Activated T-cell treated with anti-CD3 and anti-CD28 coated beads for 1 hour (primary cell): ENCODE data around the gene ACTN2.
"Not testable (repeated sequence)": the region's sequence is repeated elsewhere in the genome, so short reads cannot be mapped to it uniquely, and the experiment has no call there.

Experiments used
- DNase-seq: peaks from one replicate; pipeline ENCODE4 v3.0.0-alpha.2; 2020; ENCODE audit warnings: low read depth

ACTN2 gene

DNA sequence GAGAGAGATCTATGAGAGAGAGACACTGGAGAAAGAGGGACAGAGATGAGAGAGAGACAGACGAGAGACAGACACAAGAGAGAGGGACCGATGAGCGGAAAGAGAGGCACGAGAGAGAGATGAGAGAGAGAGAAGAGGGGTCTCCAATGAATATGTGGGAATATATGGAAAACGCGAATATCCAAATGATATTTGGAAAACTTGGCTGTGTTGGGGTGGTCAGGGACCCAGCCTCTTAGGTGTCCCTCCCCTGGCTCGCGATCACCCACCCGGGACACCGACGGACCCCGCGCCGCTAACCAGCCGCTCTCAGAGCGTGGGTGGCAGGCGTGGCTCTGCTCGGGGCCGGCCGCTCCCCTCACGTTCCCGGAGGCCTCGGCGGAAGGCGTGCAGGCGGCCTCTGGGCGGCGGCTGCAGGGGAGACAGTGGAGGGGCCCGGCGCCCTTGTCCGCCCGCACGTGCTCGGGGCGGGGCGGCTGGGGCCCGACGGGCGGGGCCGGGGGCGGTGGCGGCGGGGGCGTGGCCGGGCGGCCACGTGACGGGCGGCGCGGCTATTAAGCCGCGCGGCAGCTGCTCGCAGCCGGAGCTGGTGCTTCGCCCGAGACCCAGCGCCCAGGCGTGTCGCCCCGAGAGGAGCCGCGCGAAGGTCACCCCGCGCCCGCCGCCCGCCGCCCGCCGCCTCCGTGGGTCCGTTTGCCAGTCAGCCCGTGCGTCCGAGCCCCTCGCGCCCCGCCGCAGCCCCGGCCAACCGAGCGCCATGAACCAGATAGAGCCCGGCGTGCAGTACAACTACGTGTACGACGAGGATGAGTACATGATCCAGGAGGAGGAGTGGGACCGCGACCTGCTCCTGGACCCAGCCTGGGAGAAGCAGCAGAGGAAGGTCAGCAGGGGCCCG lies at the start of gene ACTN2:
TSS of gene ACTN2 (plus strand) at position 583 of the 898 bp plus-strand sequence. CDS start at position 758, 175 bp downstream.
- peak; percentile 34 for DNase-seq

DNA sequence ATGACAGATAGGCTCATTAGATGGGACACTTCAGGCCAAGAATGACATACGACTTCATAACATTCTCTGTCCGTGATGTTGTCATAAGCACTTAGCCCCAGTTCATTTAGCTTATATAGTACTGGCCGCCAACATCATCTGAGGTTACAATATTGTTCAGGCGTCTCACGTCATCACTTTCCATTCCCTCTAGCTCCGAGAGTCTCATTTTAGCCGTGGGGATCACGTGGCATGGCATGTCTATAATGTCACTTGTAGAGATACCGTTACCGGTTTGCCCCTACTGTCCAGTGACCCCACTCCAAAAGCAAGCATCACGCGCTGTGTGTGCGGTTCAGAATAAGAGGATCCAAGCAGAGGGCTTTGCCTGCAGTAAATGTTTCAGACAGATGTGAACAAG lies 47.4 kb upstream of the ACTN2 start:
- no peak for DNase-seq

DNA sequence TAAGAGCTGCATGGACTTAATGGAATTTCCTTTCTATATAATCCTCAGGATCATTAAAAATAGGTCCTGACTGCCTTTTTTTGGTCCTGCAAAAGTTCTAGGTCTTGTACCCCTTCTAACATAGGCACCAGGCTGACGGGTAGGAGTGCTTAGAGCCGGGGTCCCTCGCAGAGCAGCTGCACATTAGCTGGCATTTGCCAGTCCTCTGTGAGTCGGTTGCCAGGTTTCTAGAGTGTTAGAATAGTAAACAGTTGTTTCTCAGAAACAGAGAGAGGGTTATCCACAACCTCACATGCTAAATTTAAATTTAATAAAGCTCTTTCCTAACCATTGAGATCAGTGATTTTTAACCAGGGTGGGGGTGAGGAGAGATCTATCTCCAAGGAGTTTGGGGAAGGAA lies 46.6 kb upstream of the ACTN2 start:
- no peak for DNase-seq

DNA sequence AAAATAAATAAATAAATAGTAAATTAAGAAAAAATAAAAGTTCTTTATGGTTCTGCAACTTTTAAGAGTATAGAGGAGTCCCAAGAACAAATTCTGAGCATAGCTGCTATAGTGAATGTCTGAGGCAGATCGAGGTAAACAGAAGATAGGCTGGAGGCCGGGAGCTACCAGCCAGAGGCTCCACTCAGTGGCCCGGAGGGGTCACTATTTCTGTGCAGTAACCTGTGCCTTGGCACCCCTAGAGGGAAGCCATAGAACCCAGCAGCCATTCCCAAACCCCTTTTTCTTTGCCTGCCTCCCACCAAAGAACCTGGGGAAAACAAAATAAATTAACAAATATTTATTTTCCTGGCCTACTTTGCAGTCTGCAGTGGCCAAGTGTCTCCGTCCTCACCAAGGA lies 43.5 kb upstream of the ACTN2 start:
- no peak for DNase-seq

DNA sequence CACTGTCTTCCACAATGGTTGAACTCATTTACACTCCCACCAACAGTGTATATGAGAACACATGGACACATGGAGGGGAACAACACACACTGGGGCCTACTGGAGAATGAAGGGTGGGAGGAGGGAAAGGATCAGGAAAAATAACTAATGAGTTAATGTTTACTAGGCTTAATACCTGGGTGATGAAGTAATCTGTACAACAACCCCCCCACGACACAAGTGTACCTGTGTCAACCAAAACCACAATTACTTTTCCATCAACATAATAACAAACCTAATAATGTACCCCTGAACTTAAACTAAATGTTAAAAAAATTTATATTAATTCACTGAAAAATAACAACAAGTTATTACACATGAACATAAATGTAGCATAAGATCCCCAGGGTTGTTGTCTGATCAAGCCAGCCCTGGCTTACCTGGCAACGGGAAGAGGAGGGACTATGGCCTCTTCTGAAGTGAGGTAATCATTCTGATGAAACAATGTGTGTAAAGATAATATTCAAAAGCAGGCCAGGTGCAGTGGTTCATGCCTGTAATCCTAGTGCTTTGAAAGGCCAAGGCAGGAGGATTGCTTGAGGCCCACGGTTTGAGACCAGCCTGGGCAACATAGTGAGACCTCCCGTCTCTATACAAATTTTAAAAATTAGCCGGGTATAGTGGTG lies 41.2 kb upstream of the ACTN2 start:
- DNase-seq, result no peak

DNA sequence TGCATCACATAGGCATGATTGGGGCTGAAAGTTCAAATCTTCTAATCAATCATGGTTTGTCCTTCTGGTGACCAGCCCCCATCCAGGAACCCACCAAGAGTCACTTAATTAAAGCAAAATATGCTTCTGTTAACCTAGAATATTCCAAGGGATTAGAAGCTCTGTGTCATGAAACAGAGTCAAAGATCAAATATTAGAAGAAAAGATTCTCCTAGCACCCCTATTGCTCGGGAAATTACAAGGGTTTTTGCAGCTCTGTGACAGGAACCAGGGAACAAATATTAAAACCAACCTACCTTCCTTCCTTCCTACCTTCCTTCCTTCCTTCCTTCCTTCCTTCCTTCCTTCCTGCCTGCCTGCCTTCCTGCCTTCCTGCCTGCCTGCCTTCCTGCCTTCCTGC lies 31.8 kb upstream of the ACTN2 start:
- DNase-seq, result no peak

DNA sequence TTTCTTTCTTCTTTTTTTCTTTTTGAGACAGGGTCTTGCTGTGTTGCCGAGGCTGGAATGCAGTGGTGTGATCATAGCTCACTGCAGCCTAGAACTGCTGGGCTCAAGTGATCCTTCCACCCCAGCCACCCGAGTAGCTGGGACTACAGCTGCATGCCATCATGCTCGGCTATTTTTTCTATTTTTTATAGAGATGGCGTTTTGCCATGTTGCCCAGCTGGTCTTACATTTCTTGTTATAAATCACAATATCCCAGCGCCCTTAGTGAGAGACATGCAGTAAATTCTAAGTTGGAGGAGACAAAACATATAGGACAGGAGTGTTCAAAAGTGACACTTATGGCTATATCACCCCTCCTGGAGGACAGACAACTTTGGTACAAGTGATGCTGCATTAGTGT lies 31.3 kb upstream of the ACTN2 start:
- no peak for DNase-seq

DNA sequence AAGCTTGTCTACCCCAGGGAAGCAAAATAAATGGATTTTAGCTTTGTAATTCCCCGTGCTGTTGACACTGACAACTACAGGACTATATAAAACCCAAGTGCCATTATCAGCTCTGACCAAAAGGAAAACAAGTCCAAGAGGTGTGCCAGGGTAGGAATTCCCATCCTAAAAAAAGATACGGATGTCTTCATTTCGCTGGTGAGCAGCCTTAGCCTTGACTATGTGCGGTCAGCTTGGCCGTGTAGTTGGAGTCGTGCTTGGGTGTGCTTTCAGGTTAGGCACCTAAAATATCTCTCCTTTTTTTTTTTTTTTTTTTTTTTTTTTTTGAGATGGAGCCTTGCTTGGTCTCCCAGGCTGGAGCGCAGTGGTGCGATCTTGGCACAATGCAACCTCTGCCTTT lies 28.9 kb upstream of the ACTN2 start:
- no peak for DNase-seq

DNA sequence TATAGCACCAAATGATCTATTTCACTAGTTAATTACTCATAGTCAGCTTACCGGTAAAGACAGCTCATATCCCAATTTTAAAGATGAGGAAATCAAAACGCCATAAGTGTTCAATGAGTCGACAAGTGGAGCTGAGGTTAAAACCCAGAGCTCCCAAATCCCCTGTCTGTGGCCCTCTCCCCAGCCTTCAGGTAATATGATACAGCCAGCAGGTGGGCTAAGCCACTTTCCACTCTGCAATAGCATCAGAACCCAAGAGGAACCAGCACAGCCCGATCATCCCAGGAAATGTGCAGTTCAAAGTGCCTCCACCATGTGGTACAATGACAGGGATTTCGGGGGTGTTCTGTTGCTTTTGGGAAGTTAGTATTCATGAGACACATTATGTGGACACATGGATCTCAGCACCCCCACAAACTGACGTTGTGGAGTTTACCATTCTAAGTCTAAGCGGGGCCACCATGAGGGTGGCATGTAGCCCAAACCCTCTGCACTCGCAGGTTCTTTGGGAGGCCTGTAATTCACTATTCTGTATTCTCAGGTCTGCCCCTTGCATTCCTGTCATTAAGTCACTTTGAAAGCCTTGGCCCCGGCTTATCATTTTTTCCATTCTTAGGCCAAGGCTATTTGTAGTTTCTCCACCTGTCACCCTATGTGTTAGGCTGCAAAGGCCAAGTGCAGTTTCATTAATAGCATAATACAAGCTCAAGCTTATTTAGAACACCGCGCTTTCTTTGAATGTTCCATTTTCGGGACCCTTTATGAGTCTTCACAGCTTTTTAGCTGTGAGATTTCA lies 26.3 kb upstream of the ACTN2 start:
- DNase-seq, result no peak

DNA sequence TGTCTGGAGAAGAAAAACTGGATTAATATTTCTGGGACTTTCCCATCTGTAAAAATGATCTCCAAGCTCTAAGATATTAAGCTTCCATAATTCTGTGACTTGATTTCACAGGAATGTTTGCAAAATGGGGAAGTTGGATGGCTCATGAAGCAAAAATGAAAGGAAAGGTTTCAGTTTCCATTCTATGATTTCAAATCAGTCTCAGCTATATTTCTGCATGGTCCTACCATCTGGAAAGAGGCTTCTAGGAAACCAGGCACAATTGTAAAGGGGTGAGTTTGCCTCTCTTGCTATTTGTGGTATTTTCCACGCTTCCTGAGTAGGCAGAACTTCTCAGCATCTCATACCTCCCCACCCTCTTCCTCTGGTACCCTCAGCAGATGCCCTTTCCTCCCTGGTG lies 22.4 kb upstream of the ACTN2 start:
- no peak for DNase-seq

DNA sequence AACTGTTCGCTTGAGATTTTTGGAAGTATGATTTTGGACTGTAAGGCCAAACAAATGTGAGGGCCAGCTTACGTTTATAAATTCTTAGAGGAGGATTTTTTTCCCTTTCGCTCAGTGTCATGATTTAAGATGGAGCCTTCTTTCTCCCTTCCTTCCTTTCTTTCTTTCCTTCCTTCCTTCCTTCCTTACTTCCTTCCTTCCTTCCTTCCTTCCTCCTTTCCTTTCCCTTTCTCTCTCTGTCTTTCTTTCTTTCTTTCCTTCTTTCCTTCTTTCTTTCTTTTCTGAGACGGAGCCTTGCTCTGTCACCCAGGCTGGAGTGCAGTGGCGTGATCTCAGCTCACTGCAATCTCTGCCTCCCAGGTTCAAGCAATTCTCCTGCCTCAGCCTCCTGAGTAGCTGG lies 17.4 kb upstream of the ACTN2 start:
- not testable (repeated sequence) for DNase-seq

DNA sequence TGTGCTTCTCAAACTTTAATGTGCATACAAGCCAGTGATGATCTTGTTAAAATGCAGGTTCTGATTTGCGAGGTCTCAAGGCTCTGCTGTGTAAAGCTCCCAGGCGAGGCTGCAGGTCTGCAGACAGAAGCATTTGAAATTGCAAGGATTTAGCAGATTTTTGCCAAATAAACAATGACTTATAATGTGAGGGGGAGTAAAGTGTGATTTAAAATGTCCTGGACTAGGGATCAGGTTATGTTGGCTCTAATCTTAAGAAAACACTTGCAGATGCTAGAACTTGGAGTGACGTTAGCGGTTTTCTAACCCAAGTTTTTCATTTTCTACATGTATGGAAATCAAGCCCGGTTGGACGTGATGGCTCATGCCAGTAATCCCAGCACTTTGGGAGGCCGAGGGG lies 16.2 kb upstream of the ACTN2 start:
- no peak for DNase-seq

DNA sequence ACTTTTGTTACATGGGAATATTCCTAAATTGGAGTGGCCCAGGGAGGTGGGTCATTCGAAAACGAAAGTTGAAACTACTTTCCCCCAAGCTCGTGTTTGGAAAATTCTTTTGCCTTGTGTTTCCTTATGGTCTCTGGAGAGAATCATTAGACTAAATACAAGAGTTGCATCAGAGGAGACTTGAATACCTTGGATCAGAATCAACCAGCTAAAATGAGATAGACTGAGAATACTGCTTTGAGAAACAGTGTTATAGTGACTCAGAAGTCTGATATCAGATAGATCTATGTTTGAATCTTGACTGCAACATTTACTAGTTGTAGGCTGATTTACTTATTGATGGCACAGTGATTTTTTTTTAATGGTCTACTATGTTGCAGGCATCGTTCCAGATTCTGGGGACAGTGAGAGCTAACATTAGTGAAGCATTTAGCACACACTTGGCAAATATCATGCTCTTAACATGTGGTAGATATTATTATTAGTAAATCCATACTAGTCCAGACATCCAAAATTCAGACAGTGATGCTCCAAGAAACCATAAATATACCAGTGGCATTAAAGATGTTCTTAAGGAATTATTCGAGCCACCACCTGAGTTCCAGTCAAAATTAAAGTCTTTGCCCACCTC lies 12.9 kb upstream of the ACTN2 start:
- DNase-seq, result no peak

DNA sequence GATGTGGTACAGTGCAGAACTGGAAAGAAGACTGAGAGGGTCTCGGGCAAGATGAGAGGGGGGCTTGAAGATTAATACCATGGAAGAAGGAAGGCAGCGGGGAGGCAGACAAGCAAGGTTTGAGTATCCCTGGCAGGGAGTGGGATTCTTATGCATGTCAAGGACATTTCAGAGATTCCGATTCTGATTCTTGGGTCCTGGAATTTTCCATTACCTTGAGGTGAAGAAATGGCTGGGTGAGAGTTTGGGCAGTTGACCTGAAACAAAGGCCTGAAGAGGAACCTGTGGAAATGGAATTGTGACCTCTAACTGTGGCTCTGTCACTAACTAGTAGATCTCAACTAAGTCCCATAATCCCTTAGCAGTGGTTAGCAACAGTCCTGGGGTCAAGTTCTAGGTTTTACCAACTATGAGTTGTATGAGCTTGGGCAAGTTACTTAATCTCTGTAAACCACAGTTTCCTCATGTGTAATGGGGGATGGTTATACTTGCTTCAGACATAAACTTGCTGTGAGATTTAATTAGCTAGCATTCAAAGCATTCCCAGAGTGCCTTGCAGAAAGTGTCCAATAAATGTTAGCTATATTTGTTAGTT lies 8.6 kb upstream of the ACTN2 start:
- DNase-seq, result no peak

DNA sequence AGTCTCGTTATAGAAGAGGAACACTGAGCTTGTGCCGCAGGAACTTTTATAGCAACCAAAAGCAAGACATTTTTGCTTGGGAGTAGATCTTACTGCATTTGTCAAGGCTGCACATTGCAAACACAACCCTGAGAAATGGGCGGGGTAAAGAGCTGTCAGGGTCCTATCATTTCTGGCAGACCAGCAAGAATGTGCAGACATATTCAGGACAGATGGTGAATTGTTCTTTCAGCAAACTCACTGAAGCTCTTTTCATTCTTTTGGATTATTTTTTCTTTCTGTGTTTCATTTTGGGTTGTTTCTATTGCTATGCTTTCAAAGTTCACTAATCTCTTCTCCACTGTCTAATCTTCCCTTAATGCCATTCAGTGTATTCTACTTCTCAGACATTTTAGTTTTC lies 5.1 kb upstream of the ACTN2 start:
- DNase-seq, result no peak

DNA sequence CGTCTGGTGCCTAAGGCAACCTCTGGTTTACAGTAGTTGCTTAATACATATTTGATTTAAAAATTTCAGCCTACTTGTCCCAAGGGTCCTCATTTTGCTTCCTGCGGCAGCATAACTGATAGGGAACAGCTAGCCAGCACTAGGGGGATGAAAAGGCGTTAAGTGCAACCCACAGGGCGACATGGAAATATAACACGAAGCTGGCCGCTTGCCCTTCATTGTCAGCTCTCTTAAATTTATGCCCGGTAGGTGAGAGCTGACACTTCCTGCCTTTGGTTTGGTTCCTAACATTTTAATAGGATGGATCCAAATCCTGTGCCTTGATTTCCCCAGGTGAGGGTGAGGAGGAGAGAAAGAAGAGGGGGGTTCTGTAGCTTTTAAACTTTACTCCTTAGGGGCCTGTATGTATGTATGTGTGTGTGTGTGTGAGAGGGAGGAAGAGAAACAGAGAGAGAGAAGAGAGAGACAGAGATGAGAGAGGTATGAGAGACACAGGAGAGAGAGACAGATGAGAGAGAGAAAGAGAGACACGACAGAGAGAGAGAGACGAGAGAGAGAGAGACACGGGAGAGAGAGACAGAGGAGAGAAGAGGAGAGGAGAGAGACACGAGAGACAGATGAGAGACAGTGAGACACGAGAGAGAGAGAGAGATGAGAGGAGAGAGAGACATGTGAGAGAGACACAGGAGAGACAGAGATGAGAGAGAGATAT lies 938 bp upstream of the ACTN2 start:
- DNase-seq, result no peak

DNA sequence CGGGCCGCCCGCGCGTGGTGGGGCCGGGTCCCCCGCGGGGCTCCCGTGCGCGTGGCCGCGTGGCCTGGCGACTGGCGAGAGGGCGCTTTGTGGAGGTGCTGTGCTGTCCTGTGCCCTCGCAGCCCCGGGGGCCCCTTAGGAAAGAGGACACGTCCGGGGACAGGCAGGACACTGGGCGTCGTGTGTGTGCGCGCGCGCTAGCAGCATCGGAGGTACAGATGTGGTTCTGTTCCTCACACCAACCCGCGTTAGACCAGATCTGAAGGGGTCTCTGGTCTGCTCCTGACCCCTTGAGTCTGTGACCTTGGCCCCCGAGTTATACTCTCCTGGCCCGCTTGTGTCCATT lies 489 bp downstream of the ACTN2 start:
- DNase-seq, result no peak

DNA sequence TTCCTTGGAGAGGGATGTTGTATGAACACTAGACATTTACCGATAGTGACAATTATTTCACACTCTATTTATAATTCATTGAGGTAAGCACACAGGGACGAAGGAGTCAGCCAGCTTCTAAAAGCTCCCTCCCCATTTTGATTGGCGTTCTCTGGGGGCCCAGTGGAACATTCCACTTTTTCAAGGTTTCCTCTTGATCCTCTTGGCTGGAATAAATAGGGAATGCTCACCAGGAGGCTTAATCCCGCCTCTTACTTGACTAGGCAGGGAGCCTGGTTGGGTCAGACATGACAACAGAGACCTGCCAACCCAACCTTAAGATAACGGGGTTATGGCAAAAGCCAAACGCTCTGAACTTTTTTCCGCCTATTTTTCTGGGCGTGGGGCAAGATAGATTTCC lies 974 bp downstream of the ACTN2 start:
- no peak for DNase-seq

DNA sequence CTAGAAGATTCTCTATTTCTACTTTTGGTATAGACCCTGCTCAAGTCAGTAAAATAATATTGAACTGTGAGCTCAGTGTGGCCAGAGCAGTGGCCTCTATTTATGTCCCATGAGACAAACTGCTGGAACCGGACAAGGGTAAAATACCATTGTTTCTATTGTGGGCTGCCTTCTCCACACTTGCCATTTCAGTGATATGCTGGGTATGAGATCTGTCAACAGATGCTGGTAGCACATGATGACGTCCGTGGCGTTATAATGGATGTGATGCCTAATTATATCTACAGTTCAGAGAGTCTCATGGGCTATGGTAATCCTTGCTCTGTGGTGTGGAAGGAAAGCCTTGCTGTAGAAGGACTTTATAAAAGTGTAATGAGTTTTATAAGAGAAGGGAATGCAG lies 2.4 kb downstream of the ACTN2 start:
- no peak for DNase-seq

DNA sequence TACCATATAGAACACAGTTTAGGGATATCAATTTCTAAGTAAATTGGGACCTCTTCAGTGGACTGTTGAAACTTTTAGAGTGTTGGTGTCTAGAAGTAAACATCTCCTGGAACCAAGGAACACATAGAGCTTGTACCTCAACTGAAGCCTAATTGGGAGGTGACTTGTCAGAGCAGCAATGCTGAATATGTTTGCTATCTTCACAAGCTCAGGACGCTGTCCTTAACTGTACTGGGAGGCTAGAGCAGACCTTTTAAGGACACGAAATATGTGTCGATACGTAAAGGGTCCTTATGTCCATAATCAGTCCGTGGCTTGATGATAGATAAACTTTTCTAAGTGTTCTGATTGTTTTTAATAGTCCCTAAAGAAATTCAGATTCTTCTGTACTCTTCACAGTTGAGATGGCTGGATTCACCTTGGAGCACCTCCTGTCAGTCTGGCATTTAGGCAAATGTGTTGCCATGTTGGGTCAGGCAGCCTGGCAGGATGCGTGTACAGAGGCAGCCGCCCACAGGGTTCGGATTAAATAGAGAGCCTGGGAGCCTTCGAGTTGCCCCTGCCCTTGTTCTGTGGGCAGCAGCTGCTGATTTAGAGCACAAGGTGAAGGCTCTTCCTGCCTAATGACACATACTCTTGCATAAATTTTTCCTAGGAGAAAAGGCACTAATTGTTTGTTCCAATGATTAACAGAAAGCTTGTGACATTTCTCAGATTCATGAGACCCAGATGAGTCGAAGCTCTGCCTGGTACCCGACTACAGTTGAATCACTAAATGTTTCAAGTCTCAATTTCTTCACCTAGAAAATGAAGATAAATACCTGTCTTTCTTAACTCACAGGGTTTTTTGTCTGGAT lies 3.6 kb downstream of the ACTN2 start:
- no peak for DNase-seq
